ENCODE data around the gene RAB30.

DNA sequence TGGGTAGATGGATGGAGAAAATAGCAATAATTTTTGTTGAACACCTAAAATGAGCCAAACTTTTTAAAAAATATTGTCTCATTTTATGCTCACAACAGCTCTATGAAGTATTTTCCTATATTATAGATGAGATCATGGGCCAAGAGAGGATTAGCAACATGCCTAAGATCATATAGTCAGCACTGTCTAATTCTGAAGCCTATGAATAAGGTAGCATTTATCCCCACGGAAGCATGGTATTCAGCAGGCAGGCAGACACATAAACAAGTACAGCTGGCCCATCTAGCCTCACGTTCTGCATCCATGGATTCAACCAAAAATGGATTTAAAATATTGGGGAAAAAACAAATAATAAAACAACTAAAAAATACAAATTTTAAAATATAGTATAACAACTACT, 21.9 kb upstream of the RAB30 start:
- TF ChIP-seq POLR2A (IDR thresholded peaks at IDR 0.05) (no peak), POLR2AphosphoS5 (IDR thresholded peaks at IDR 0.05; ENCODE audit: insufficient read depth in 1 of 2, low read depth in 1 of 2) (no peak)
